SK-N-SH (cell line): Measurements from ENCODE around the gene CLPTM1L. TPM values are rescaled to one million over a fixed set of nuclear protein-coding genes. Genes with fewer than 3 reads are reported as not detected.

Experiments
- CTCF ChIA-PET: fragments of 300-600, 350-600 bp; formaldehyde crosslinking; extraction: SDS; loops from one replicate; lab custom pipeline; 2021; lab: Yijun Ruan, JAX
- POLR2A ChIA-PET: fragments of 350-600 bp; sonication (Branson Sonifier 250); formaldehyde crosslinking; extraction: SDS; loops from one replicate; lab custom pipeline; 2020; ENCODE audit warnings: antibody characterized with exemption, inconsistent platforms; lab: Yijun Ruan, JAX
- DNase-seq: peaks from one replicate; pipeline ENCODE4 v3.0.0; 2012
- H2AFZ ChIP-seq: fragments of 200-600 bp; sonication (generic); 2 replicates; pipeline ENCODE4 v1.8.1; 2016; ENCODE audit warnings: antibody characterized with exemption, mild to moderate bottlenecking, low read depth
- H3F3A ChIP-seq: fragments of 200-600 bp; sonication (generic); replicated peaks from 2 replicates; pipeline ENCODE3; 2016; ENCODE audit warnings: antibody characterized with exemption, mild to moderate bottlenecking; ENCODE audit not compliant: insufficient read depth
- H3K27ac ChIP-seq, 2 experiments: fragments of 200-500 bp in 1 of 2; fragments of 200-600 bp in 1 of 2; sonication (Bioruptor generic) in 1 of 2; sonication (generic), shearing (Covaris generic) in 1 of 2; 2 replicates each; pipeline versions ENCODE4 v1.5.1 to v1.6.1; 2014 to 2016; ENCODE audit warnings: low read depth in 2 of 2, inconsistent platforms in 1 of 2, low read length in 1 of 2, mild to moderate bottlenecking in 1 of 2, mixed read lengths in 1 of 2
- H3K27me3 ChIP-seq: fragments of 200-600 bp; sonication (generic), shearing (Covaris generic); 2 replicates; pipeline ENCODE4 v1.6.1; 2016; ENCODE audit warnings: mixed run types; ENCODE audit not compliant: insufficient read depth
- H3K36me3 ChIP-seq, 2 experiments: fragments of 200-500 bp in 1 of 2; fragments of 200-600 bp in 1 of 2; sonication (Bioruptor generic) in 1 of 2; sonication (generic) in 1 of 2; replicated peaks in 1 of 2; 2 replicates each; pipeline versions ENCODE3 to v1.5.1; 2014 to 2016; ENCODE audit warnings: low read length in 1 of 2, mild to moderate bottlenecking in 1 of 2; ENCODE audit not compliant: insufficient read depth in 2 of 2, control insufficient read depth in 1 of 2
- H3K4me1 ChIP-seq, 2 experiments: fragments of 200-500 bp in 1 of 2; fragments of 200-600 bp in 1 of 2; sonication (Bioruptor generic) in 1 of 2; sonication (generic), shearing (Covaris generic) in 1 of 2; 2 replicates each; pipeline versions ENCODE4 v1.5.1 to v1.6.1; 2014 to 2016; ENCODE audit warnings: low read depth in 1 of 2, low read length in 1 of 2, mixed run types in 1 of 2; ENCODE audit not compliant: insufficient read depth in 2 of 2, control insufficient read depth in 1 of 2
- H3K4me2 ChIP-seq: fragments of 200-600 bp; sonication (generic), shearing (Covaris generic); 2 replicates; pipeline ENCODE4 v1.6.1; 2017; ENCODE audit warnings: mixed run types
- H3K4me3 ChIP-seq, 2 experiments: fragments of 200-500 bp in 1 of 2; fragments of 200-600 bp in 1 of 2; sonication (Bioruptor generic) in 1 of 2; sonication (generic), shearing (Covaris generic) in 1 of 2; 2 replicates each; pipeline versions ENCODE4 v1.5.1 to v1.8.1; 2014 to 2016; ENCODE audit warnings: low read depth in 2 of 2, inconsistent platforms in 1 of 2, low read length in 1 of 2, mild to moderate bottlenecking in 1 of 2, mixed read lengths in 1 of 2, moderate library complexity in 1 of 2
- H3K79me2 ChIP-seq: fragments of 200-600 bp; sonication (generic); 2 replicates; pipeline ENCODE4 v1.8.1; 2017; ENCODE audit warnings: mild to moderate bottlenecking; ENCODE audit not compliant: insufficient read depth
- H3K9ac ChIP-seq: fragments of 200-600 bp; sonication (generic); 2 replicates; pipeline ENCODE4 v1.6.1; 2017; ENCODE audit warnings: mixed run types
- H3K9me2 ChIP-seq: fragments of 200-600 bp; sonication (generic); 2 replicates; pipeline ENCODE4 v1.6.1; 2017; ENCODE audit warnings: mixed run types
- H3K9me3 ChIP-seq: fragments of 200-600 bp; sonication (generic); 2 replicates; pipeline ENCODE4 v1.6.1; 2017; ENCODE audit warnings: mixed run types, mild to moderate bottlenecking, moderate library complexity
- H4K20me1 ChIP-seq: fragments of 200-600 bp; sonication (generic); 2 replicates; pipeline ENCODE4 v1.6.1; 2017; ENCODE audit warnings: mild to moderate bottlenecking, mixed run types; ENCODE audit not compliant: insufficient read depth
- ELF1 ChIP-seq: IDR thresholded peaks from 2 replicates; pipeline ENCODE4 v1.4.0; 2012
- EP300 ChIP-seq, 2 experiments: IDR thresholded peaks; 2 replicates each; pipeline versions ENCODE4 v1.4.0 to v1.6.1; 2012; ENCODE audit warnings: borderline replicate concordance in 1 of 2, low read depth in 1 of 2, low read length in 1 of 2
- EZH2phosphoT487 ChIP-seq: fragments of 200-600 bp; sonication (generic); IDR thresholded peaks from 2 replicates; pipeline ENCODE4 v1.6.1; 2017; ENCODE audit warnings: low read depth, mixed run types, mild to moderate bottlenecking, antibody characterized with exemption, moderate library complexity, borderline replicate concordance
- FOXM1 ChIP-seq: IDR thresholded peaks from 2 replicates; pipeline ENCODE4 v1.4.0; 2012; ENCODE audit warnings: low read depth, mild to moderate bottlenecking
- MEF2A ChIP-seq: IDR thresholded peaks from 2 replicates; pipeline ENCODE4 v1.4.0; 2012; ENCODE audit warnings: low read depth, borderline replicate concordance
- NRF1 ChIP-seq: IDR thresholded peaks from 2 replicates; pipeline ENCODE4 v1.6.1; 2012; ENCODE audit warnings: low read depth, mild to moderate bottlenecking, low read length
- RAD21 ChIP-seq: IDR thresholded peaks from 2 replicates; pipeline ENCODE4 v1.6.1; 2012; ENCODE audit warnings: mild to moderate bottlenecking, low read length
- RCOR1 ChIP-seq: fragments of 150-350 bp; IDR thresholded peaks from 2 replicates; pipeline ENCODE4 v1.6.1; 2017; ENCODE audit warnings: antibody characterized with exemption, low read length
- RXRA ChIP-seq: IDR thresholded peaks from 2 replicates; pipeline ENCODE4 v1.4.0; 2012; ENCODE audit warnings: low read depth, mild to moderate bottlenecking, borderline replicate concordance
- SIN3A ChIP-seq: IDR thresholded peaks from 2 replicates; pipeline ENCODE4 v1.6.1; 2012; ENCODE audit warnings: low read depth, mild to moderate bottlenecking, low read length, moderate library complexity, borderline replicate concordance
- TAF1 ChIP-seq: IDR thresholded peaks from 2 replicates; pipeline ENCODE4 v1.6.1; 2012; ENCODE audit warnings: low read depth, mild to moderate bottlenecking, low read length, moderate library complexity, borderline replicate concordance
- TCF12 ChIP-seq: IDR thresholded peaks from 2 replicates; pipeline ENCODE4 v1.4.0; 2012
- TEAD4 ChIP-seq: IDR thresholded peaks from 2 replicates; pipeline ENCODE4 v1.4.0; 2012; ENCODE audit warnings: mild to moderate bottlenecking, borderline replicate concordance; ENCODE audit not compliant: insufficient read depth
- USF1 ChIP-seq: IDR thresholded peaks from 2 replicates; pipeline ENCODE4 v1.4.0; 2012; ENCODE audit warnings: low read depth, borderline replicate concordance
- WGBS: methylation state at CpG from one replicate; pipeline ENCODE4 v1.1.6; 2017; ENCODE audit warnings: low lambda C conversion rate; 5-methylcytosine and 5-hydroxymethylcytosine counted together
- polyA plus RNA-seq, 3 experiments: library from polyadenylated mRNA; depleted of rRNA; stranded (reverse); fragments of >200 nt; gene quantifications; 2 replicates each; pipeline ENCODE4 v1.2.3, GENCODE V29; 2012
- TF ChIP-seq, protein P1 (sequence below): IDR thresholded peaks from 2 replicates; pipeline ENCODE4 v1.4.0; 2012; ENCODE audit warnings: low read depth
- TF ChIP-seq, protein P2 (sequence below): IDR thresholded peaks from 2 replicates; pipeline ENCODE4 v1.6.1; 2012; ENCODE audit warnings: mild to moderate bottlenecking, low read depth, low read length, moderate library complexity

CLPTM1L gene
- polyA plus RNA-seq, 1 of the 3 experiments (the other 2 are of a cell fraction) = 202 TPM

- no peak for TF ChIP-seq USF1
- no peak for TF ChIP-seq ELF1
- TF ChIP-seq, all 33 proteins: peak for 0
Measured at GRCh38 chr5:1270426-1270825, 74.5 kb downstream of the CLPTM1L start (continued).

GRCh38 chr5:1268666-1269065 is 76.2 kb downstream of the CLPTM1L start:
- Histone ChIP-seq H3K79me2 (no peaks in the 10 kb centered on the region), H3K36me3 (no peaks in the 10 kb centered on the region), H3K4me3 (no peak overlapping the region), H3K27ac (no peak overlapping the region), H3K27me3 (no peaks in the 10 kb centered on the region; the same call in 1 of the 2 replicates), H3K9me3 (no peaks in the 10 kb centered on the region), H3K9ac (no peak overlapping the region), H3K4me2 (no peak overlapping the region), H3K9me2 (no peaks in the 10 kb centered on the region), H3K4me1 (no peaks in the 10 kb centered on the region), H2AFZ (no peak overlapping the region), H3F3A (no peaks in the 10 kb centered on the region), H4K20me1 (no peaks in the 10 kb centered on the region)
- ChIA-PET POLR2A (no interaction called here), CTCF (interaction anchor here (0.6 kb wide), 1 partner anchor 32 kb away, joined by 3 read pairs; no protein-coding TSS in a partner anchor)
- 52% methylated on average over 9 of the region's 13 CpGs for WGBS
- TF ChIP-seq RAD21 (no peak), RXRA (no peak), TCF12 (no peak), RCOR1 (no peak), TEAD4 (no peak), FOXM1 (no peak), MEF2A (no peak), EZH2phosphoT487 (no peak), SIN3A (no peak), TAF1 (no peak), NRF1 (no peak), EP300 (IDR thresholded peaks at IDR 0.05; ENCODE audit: borderline replicate concordance in 1 of 2, low read depth in 1 of 2, low read length in 1 of 2) (no peak)
- TF ChIP-seq, protein P1, sequence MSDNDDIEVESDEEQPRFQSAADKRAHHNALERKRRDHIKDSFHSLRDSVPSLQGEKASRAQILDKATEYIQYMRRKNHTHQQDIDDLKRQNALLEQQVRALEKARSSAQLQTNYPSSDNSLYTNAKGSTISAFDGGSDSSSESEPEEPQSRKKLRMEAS = no peak
- TF ChIP-seq, protein P2, sequence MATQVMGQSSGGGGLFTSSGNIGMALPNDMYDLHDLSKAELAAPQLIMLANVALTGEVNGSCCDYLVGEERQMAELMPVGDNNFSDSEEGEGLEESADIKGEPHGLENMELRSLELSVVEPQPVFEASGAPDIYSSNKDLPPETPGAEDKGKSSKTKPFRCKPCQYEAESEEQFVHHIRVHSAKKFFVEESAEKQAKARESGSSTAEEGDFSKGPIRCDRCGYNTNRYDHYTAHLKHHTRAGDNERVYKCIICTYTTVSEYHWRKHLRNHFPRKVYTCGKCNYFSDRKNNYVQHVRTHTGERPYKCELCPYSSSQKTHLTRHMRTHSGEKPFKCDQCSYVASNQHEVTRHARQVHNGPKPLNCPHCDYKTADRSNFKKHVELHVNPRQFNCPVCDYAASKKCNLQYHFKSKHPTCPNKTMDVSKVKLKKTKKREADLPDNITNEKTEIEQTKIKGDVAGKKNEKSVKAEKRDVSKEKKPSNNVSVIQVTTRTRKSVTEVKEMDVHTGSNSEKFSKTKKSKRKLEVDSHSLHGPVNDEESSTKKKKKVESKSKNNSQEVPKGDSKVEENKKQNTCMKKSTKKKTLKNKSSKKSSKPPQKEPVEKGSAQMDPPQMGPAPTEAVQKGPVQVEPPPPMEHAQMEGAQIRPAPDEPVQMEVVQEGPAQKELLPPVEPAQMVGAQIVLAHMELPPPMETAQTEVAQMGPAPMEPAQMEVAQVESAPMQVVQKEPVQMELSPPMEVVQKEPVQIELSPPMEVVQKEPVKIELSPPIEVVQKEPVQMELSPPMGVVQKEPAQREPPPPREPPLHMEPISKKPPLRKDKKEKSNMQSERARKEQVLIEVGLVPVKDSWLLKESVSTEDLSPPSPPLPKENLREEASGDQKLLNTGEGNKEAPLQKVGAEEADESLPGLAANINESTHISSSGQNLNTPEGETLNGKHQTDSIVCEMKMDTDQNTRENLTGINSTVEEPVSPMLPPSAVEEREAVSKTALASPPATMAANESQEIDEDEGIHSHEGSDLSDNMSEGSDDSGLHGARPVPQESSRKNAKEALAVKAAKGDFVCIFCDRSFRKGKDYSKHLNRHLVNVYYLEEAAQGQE = no peak
- no peak for DNase-seq
